ENCODE results near the gene ACADSB.

- no peak for TF ChIP-seq CTCF (IDR thresholded peaks at IDR 0.05; ENCODE audit: low read length)
- no peak for TF ChIP-seq EZH2 (IDR thresholded peaks at IDR 0.05; ENCODE audit: borderline replicate concordance, low read length)
These were observed 53.9 kb downstream of the ACADSB start for GRCh38 chr10:123062726-123063125.
